H9 (cell line): ENCODE results near the gene FOXM1. TPM values are rescaled to one million over a fixed set of nuclear protein-coding genes. Genes with fewer than 3 reads are reported as not detected.

Experiments used
- DNase-seq: peaks from one replicate; pipeline ENCODE4 v3.0.0-alpha.2; 2017
- H2AFZ ChIP-seq: one replicate; pipeline ENCODE4 v1.6.1; 2013; ENCODE audit warnings: mild to moderate bottlenecking, low read length, control low read depth, moderate library complexity
- H2AK5ac ChIP-seq: 2 replicates; pipeline ENCODE4 v1.6.1; 2013; ENCODE audit warnings: low read length, control low read depth, mixed read lengths; ENCODE audit not compliant: insufficient read length
- H2BK120ac ChIP-seq: one replicate; pipeline ENCODE4 v1.6.1; 2013; ENCODE audit warnings: low read depth, mild to moderate bottlenecking, low read length, control low read depth, inconsistent platforms; ENCODE audit not compliant: poor library complexity, severe bottlenecking
- H2BK12ac ChIP-seq: 2 replicates; pipeline ENCODE4 v1.6.1; 2013; ENCODE audit warnings: low read length, control low read depth, mixed read lengths, low read depth; ENCODE audit not compliant: insufficient read length
- H2BK15ac ChIP-seq: 2 replicates; pipeline ENCODE4 v1.6.1; 2013; ENCODE audit warnings: low read depth, low read length, control low read depth
- H2BK20ac ChIP-seq: one replicate; pipeline ENCODE4 v1.6.1; 2013; ENCODE audit warnings: low read depth, mild to moderate bottlenecking, low read length, control low read depth, inconsistent platforms; ENCODE audit not compliant: poor library complexity, severe bottlenecking
- H2BK5ac ChIP-seq: 2 replicates; pipeline ENCODE4 v1.6.1; 2013; ENCODE audit warnings: low read length, control low read depth, mixed read lengths; ENCODE audit not compliant: insufficient read length
- H3K14ac ChIP-seq: 2 replicates; pipeline ENCODE4 v1.6.1; 2013; ENCODE audit warnings: low read length, control low read depth; ENCODE audit not compliant: insufficient read depth
- H3K18ac ChIP-seq: 2 replicates; pipeline ENCODE4 v1.6.1; 2013; ENCODE audit warnings: low read depth, mild to moderate bottlenecking, mixed read lengths, low read length, control low read depth; ENCODE audit not compliant: insufficient read length
- H3K23ac ChIP-seq: 2 replicates; pipeline ENCODE4 v1.6.1; 2013; ENCODE audit warnings: low read length, control low read depth, mixed read lengths, low read depth; ENCODE audit not compliant: insufficient read length
- H3K23me2 ChIP-seq: 2 replicates; pipeline ENCODE4 v1.6.1; 2013; ENCODE audit warnings: low read depth, mild to moderate bottlenecking, mixed read lengths, low read length, control low read depth; ENCODE audit not compliant: insufficient read length, poor library complexity, severe bottlenecking
- H3K27ac ChIP-seq: 2 replicates; pipeline ENCODE4 v1.5.1; 2013; ENCODE audit warnings: low read length, control low read depth, mixed read lengths, low read depth; ENCODE audit not compliant: insufficient read length
- H3K27me3 ChIP-seq: 2 replicates; pipeline ENCODE4 v1.6.1; 2013; ENCODE audit warnings: low read length, control low read depth, inconsistent platforms; ENCODE audit not compliant: insufficient read depth
- H3K4ac ChIP-seq: 2 replicates; pipeline ENCODE4 v1.6.1; 2013; ENCODE audit warnings: low read depth, mild to moderate bottlenecking, control low read depth, inconsistent platforms, low read length, moderate library complexity
- H3K4me1 ChIP-seq: 2 replicates; pipeline ENCODE4 v1.6.1; 2013; ENCODE audit warnings: low read length, control low read depth, inconsistent platforms; ENCODE audit not compliant: insufficient read depth
- H3K4me2 ChIP-seq: 2 replicates; pipeline ENCODE4 v1.6.1; 2013; ENCODE audit warnings: low read length, control low read depth, mixed read lengths; ENCODE audit not compliant: insufficient read length, insufficient read depth
- H3K56ac ChIP-seq: 2 replicates; pipeline ENCODE4 v1.6.1; 2013; ENCODE audit warnings: low read depth, mild to moderate bottlenecking, mixed read lengths, low read length, control low read depth; ENCODE audit not compliant: insufficient read length
- H3K79me1 ChIP-seq: 2 replicates; pipeline ENCODE4 v1.6.1; 2013; ENCODE audit warnings: low read depth, mild to moderate bottlenecking, moderate library complexity, low read length, control low read depth, inconsistent platforms; ENCODE audit not compliant: insufficient read depth, poor library complexity, severe bottlenecking
- H3K79me2 ChIP-seq: 2 replicates; pipeline ENCODE4 v1.6.1; 2013; ENCODE audit warnings: low read length, control low read depth, inconsistent platforms; ENCODE audit not compliant: insufficient read depth
- H3K9ac ChIP-seq: 2 replicates; pipeline ENCODE4 v1.6.1; 2013; ENCODE audit warnings: low read length, control low read depth, mixed read lengths; ENCODE audit not compliant: insufficient read length; ENCODE audit errors: extremely low read depth
- H3K9me3 ChIP-seq: one replicate; pipeline ENCODE4 v1.6.1; 2013; ENCODE audit warnings: low read depth, low read length, inconsistent platforms; ENCODE audit not compliant: control insufficient read depth
- H3T11ph ChIP-seq: one replicate; pipeline ENCODE4 v1.6.1; 2013; ENCODE audit warnings: mild to moderate bottlenecking, low read length, control low read depth, inconsistent platforms
- H4K20me1 ChIP-seq: one replicate; pipeline ENCODE4 v1.6.1; 2013; ENCODE audit not compliant: control insufficient read depth, insufficient read length, insufficient read depth
- H4K5ac ChIP-seq: 2 replicates; pipeline ENCODE4 v1.6.1; 2013; ENCODE audit warnings: low read depth, mild to moderate bottlenecking, mixed read lengths, low read length, control low read depth; ENCODE audit not compliant: insufficient read length
- H4K8ac ChIP-seq: replicated peaks from 2 replicates; pipeline ENCODE4 v1.6.1; 2013; ENCODE audit warnings: low read length, control low read depth, mixed read lengths, low read depth; ENCODE audit not compliant: insufficient read length
- H4K91ac ChIP-seq: 2 replicates; pipeline ENCODE4 v1.6.1; 2013; ENCODE audit warnings: low read depth, mild to moderate bottlenecking, moderate library complexity, mixed read lengths, low read length, control low read depth; ENCODE audit not compliant: insufficient read length
- H3K27ac Mint-ChIP-seq, 3 experiments: 2 replicates in 2 of 3; 3 replicates in 1 of 3; pipeline ENCODE4 v1.8.0; 2020 to 2021; ENCODE audit warnings: mixed read lengths in 3 of 3, mild to moderate bottlenecking in 1 of 3, moderate library complexity in 1 of 3
- H3K27me3 Mint-ChIP-seq: 2 replicates; pipeline ENCODE4 v1.8.0; 2021; ENCODE audit warnings: low read depth, mild to moderate bottlenecking, moderate library complexity, mixed read lengths
- H3K36me3 Mint-ChIP-seq, 3 experiments: 2 replicates in 2 of 3; 3 replicates in 1 of 3; pipeline ENCODE4 v1.8.0; 2020 to 2021; ENCODE audit warnings: low read depth in 3 of 3, mixed read lengths in 3 of 3; ENCODE audit not compliant: insufficient read depth in 1 of 3
- H3K4me1 Mint-ChIP-seq, 2 experiments: 2 replicates each; pipeline ENCODE4 v1.8.0; 2020; ENCODE audit warnings: mixed read lengths in 2 of 2
- H3K4me3 Mint-ChIP-seq, 2 experiments: 2 replicates in 1 of 2; 3 replicates in 1 of 2; pipeline ENCODE4 v1.8.0; 2020 to 2021; ENCODE audit warnings: mild to moderate bottlenecking in 2 of 2, mixed read lengths in 2 of 2, moderate library complexity in 1 of 2
- H3K9me3 Mint-ChIP-seq, 2 experiments: 2 replicates in 1 of 2; 3 replicates in 1 of 2; pipeline ENCODE4 v1.8.0; 2020; ENCODE audit warnings: mild to moderate bottlenecking in 2 of 2, mixed read lengths in 2 of 2, moderate library complexity in 1 of 2
- WGBS: extraction: QIAGEN DNeasy Blood & Tissue Kit; methylation state at CpG from one replicate; pipeline ENCODE4 v1.1.7; 2013; ENCODE audit warnings: missing lambda C conversion rate, low lambda C conversion rate, mixed read lengths; ENCODE audit not compliant: insufficient read length; ENCODE audit errors: extremely low coverage; 5-methylcytosine and 5-hydroxymethylcytosine counted together
- total RNA-seq: library from RNA; stranded (reverse); gene quantifications from 2 replicates; pipeline ENCODE4 v1.2.1, GENCODE V29; 2021
- TF ChIP-seq, protein P1 (sequence below): fragments of 200-600 bp; sonication (generic); conservative IDR thresholded peaks from 3 replicates; pipeline ENCODE4 v1.8.0; 2021; ENCODE audit warnings: antibody characterized with exemption, mild to moderate bottlenecking

Gene FOXM1
- total RNA-seq, 1 experiment from 2014 or later: 109 TPM

DNA sequence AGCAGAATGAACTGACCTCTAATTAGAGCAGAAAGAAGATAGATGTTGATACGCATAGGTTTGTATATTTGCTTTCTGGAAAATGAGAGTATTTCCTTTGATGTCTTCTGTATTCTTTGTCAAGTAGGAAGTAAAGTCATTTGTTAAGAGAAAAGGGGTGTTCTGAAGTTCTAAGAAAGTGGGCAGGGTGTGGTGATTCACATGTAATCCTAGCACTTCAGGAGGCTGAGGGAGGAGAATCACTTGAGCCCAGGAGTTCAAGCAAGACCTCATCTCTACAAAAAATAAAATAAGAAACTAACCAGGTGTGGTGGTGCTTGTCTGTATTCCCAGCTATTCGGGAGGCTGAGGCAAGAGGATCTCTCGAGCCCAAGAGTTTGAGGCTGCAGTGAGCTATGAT lies 2.9 kb upstream of the FOXM1 start:
- Histone ChIP-seq H3K9ac (no peak overlapping the region), H3T11ph (no peak overlapping the region), H3K27ac (no peak overlapping the region), H3K79me2 (peaks cover 7% of the 10 kb centered on the region; the same call in 1 of the 2 replicates), H3K56ac (no peak overlapping the region), H4K20me1 (no peaks in the 10 kb centered on the region), H2BK12ac (no peak overlapping the region), H3K23me2 (peaks cover 14% of the 10 kb centered on the region), H2BK120ac (no peak overlapping the region), H2AFZ (no peak overlapping the region), H3K4me2 (no peak overlapping the region), H3K23ac (no peak overlapping the region), H2BK5ac (no peak overlapping the region), H3K4me1 (no peaks in the 10 kb centered on the region), H3K18ac (no peak overlapping the region), H2BK20ac (no peak overlapping the region), H4K91ac (no peak overlapping the region), H3K27me3 (no peaks in the 10 kb centered on the region), H4K5ac (no peak overlapping the region), H2AK5ac (no peak overlapping the region), H3K4ac (no peak overlapping the region), H2BK15ac (no peak overlapping the region), H4K8ac (no peak overlapping the region), H3K14ac (no peak overlapping the region), H3K9me3 (no peaks in the 10 kb centered on the region), H3K79me1 (no peaks in the 10 kb centered on the region)
- H3K27me3 Mint-ChIP-seq: no peaks in the 10 kb centered on the region
- WGBS: no CpG with 5 or more reads among the region's 3 CpGs
- TF ChIP-seq, protein P1, sequence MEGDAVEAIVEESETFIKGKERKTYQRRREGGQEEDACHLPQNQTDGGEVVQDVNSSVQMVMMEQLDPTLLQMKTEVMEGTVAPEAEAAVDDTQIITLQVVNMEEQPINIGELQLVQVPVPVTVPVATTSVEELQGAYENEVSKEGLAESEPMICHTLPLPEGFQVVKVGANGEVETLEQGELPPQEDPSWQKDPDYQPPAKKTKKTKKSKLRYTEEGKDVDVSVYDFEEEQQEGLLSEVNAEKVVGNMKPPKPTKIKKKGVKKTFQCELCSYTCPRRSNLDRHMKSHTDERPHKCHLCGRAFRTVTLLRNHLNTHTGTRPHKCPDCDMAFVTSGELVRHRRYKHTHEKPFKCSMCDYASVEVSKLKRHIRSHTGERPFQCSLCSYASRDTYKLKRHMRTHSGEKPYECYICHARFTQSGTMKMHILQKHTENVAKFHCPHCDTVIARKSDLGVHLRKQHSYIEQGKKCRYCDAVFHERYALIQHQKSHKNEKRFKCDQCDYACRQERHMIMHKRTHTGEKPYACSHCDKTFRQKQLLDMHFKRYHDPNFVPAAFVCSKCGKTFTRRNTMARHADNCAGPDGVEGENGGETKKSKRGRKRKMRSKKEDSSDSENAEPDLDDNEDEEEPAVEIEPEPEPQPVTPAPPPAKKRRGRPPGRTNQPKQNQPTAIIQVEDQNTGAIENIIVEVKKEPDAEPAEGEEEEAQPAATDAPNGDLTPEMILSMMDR: no peak
- 0 out of 5 replicates have a peak, but pooled peaks cover 0 to 2% of the 10 kb centered on the region in 2 experiments for H3K9me3 Mint-ChIP-seq
- H3K4me1 Mint-ChIP-seq: peaks cover 27 to 30% of the 10 kb centered on the region in 2 experiments
- peaks cover 14 to 21% (median 17%) of the 10 kb centered on the region in 3 experiments for H3K36me3 Mint-ChIP-seq
- H3K27ac Mint-ChIP-seq: peak overlapping the region; percentile 24 to 66 (median 49); a peak in 3 of 7 replicates
- H3K4me3 Mint-ChIP-seq: peak overlapping the region in 1 of 2 experiments; percentile 58; a peak in 2 of 5 replicates
- no peak for DNase-seq
